ENCODE results near the gene UNK.
"Not testable (repeated sequence)": the region's sequence is repeated elsewhere in the genome, so short reads cannot be mapped to it uniquely, and the experiment has no call there.

The UNK gene

GRCh38 chr17:75754378-75755204 lies 30.0 kb upstream of the UNK start:
- peaks cover 0 to 3% of the 10 kb centered on the region in 2 donors for H3K4me1 ChIP-seq (ENCODE audit: control insufficient read depth in 2 of 2, insufficient read depth in 2 of 2, low read length in 2 of 2)
- H3K9me3 ChIP-seq (ENCODE audit: control insufficient read depth in 2 of 2, low read length in 2 of 2), result no peaks in the 10 kb centered on the region
- H3K9ac ChIP-seq (ENCODE audit: low read depth in 1 of 2, low read length in 2 of 2), result no peak overlapping the region
- H3K27ac ChIP-seq (ENCODE audit: low read depth in 2 of 2, low read length in 2 of 2), result no peak overlapping the region
- H3K27me3 ChIP-seq (ENCODE audit: control insufficient read depth in 2 of 2, insufficient read depth in 2 of 2, low read length in 2 of 2), result no peaks in the 10 kb centered on the region
- peaks cover 51 to 63% of the 10 kb centered on the region in 2 donors for H3K36me3 ChIP-seq (ENCODE audit: control insufficient read depth in 2 of 2, insufficient read depth in 2 of 2, low read length in 2 of 2)
- no peak overlapping the region for H3K4me3 ChIP-seq (ENCODE audit: low read length in 2 of 2)

DNA sequence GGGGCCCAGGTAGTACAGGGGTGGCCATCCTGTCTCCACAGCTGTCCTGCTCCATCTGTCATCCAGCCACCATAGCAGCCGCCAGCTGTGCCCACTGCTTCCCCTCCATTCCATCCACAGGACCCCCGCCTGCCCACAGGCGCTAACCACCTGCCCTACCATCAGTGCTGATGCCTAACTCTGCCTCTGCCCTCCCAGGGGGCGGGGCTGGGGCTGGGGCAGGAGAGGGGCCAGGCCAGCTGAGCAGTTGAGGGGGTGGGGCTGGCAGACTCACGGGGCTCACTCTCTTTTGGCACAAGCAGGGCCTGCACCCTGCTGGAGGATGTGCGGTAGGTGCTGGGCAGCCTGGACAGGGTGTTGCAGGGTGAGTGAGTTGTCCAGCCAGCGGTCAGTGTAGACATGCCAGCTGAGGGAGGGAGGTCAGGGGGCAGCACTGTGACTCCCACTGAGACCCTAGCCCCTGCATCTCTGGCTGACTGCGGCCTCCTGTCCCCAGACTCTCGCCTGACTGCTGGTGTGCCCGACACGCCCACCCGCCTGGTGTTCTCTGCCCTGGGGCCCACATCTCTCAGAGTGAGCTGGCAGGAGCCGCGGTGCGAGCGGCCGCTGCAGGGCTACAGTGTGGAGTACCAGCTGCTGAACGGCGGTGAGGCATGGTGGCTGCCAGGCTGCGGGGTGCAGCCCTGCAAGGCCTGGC lies 29.3 kb upstream of the UNK start:
- no peak overlapping the region for H3K4me3 ChIP-seq (ENCODE audit: low read length in 2 of 2)
- no peak overlapping the region for H3K9ac ChIP-seq (ENCODE audit: low read depth in 1 of 2, low read length in 2 of 2)
- peaks cover 48 to 60% of the 10 kb centered on the region in 2 donors for H3K36me3 ChIP-seq (ENCODE audit: control insufficient read depth in 2 of 2, insufficient read depth in 2 of 2, low read length in 2 of 2)
- peaks cover 0 to 3% of the 10 kb centered on the region in 2 donors for H3K4me1 ChIP-seq (ENCODE audit: control insufficient read depth in 2 of 2, insufficient read depth in 2 of 2, low read length in 2 of 2)
- no peak overlapping the region for H3K27ac ChIP-seq (ENCODE audit: low read depth in 2 of 2, low read length in 2 of 2)
- no peaks in the 10 kb centered on the region for H3K27me3 ChIP-seq (ENCODE audit: control insufficient read depth in 2 of 2, insufficient read depth in 2 of 2, low read length in 2 of 2)
- no peaks in the 10 kb centered on the region for H3K9me3 ChIP-seq (ENCODE audit: control insufficient read depth in 2 of 2, low read length in 2 of 2)

DNA sequence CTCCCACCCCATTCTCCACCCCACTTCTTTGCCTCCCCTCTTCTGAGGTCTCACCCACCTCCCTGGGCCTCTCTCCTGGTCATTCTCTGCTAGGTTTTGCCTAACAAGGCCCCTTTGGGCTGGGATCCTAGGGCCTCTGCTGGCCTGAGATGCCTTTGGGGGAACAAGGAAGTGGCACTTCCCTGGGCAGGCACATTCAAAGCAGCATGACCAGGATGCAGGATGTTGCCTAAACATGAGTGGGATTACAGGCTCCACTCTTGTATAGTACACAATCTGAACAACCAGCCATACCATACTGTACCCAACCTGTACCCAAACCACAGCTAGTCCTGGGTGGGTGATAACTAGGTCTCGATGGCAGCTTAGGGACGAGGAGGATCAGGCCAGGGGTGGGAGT lies 28.6 kb upstream of the UNK start:
- Histone ChIP-seq H3K27me3 (ENCODE audit: control insufficient read depth in 2 of 2, insufficient read depth in 2 of 2, low read length in 2 of 2) (no peaks in the 10 kb centered on the region), H3K4me3 (ENCODE audit: low read length in 2 of 2) (no peak overlapping the region), H3K9me3 (ENCODE audit: control insufficient read depth in 2 of 2, low read length in 2 of 2) (no peaks in the 10 kb centered on the region), H3K36me3 (ENCODE audit: control insufficient read depth in 2 of 2, insufficient read depth in 2 of 2, low read length in 2 of 2) (peaks cover 42 to 53% of the 10 kb centered on the region in 2 donors), H3K27ac (ENCODE audit: low read depth in 2 of 2, low read length in 2 of 2) (no peak overlapping the region), H3K9ac (ENCODE audit: low read depth in 1 of 2, low read length in 2 of 2) (no peak overlapping the region), H3K4me1 (ENCODE audit: control insufficient read depth in 2 of 2, insufficient read depth in 2 of 2, low read length in 2 of 2) (peaks cover 0 to 3% of the 10 kb centered on the region in 2 donors)

DNA sequence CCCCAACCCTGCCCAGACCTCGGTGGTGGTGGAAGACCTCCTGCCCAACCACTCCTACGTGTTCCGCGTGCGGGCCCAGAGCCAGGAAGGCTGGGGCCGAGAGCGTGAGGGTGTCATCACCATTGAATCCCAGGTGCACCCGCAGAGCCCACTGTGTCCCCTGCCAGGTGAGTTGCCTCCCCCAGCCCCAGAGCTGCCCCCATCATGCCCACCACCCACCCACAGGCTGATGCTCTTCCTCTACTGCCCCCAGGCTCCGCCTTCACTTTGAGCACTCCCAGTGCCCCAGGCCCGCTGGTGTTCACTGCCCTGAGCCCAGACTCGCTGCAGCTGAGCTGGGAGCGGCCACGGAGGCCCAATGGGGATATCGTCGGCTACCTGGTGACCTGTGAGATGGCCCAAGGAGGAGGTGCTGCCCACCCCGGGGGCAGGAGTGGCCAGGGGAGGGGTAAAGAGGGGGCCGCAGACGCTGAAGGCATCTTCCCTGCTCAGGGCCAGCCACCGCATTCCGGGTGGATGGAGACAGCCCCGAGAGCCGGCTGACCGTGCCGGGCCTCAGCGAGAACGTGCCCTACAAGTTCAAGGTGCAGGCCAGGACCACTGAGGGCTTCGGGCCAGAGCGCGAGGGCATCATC lies 28.0 kb upstream of the UNK start:
- Histone ChIP-seq H3K27me3 (ENCODE audit: control insufficient read depth in 2 of 2, insufficient read depth in 2 of 2, low read length in 2 of 2) (no peaks in the 10 kb centered on the region), H3K4me1 (ENCODE audit: control insufficient read depth in 2 of 2, insufficient read depth in 2 of 2, low read length in 2 of 2) (peaks cover 0 to 3% of the 10 kb centered on the region in 2 donors), H3K9ac (ENCODE audit: low read depth in 1 of 2, low read length in 2 of 2) (no peak overlapping the region), H3K27ac (ENCODE audit: low read depth in 2 of 2, low read length in 2 of 2) (no peak overlapping the region), H3K36me3 (ENCODE audit: control insufficient read depth in 2 of 2, insufficient read depth in 2 of 2, low read length in 2 of 2) (peaks cover 38 to 50% of the 10 kb centered on the region in 2 donors), H3K9me3 (ENCODE audit: control insufficient read depth in 2 of 2, low read length in 2 of 2) (no peaks in the 10 kb centered on the region), H3K4me3 (ENCODE audit: low read length in 2 of 2) (no peak overlapping the region)

DNA sequence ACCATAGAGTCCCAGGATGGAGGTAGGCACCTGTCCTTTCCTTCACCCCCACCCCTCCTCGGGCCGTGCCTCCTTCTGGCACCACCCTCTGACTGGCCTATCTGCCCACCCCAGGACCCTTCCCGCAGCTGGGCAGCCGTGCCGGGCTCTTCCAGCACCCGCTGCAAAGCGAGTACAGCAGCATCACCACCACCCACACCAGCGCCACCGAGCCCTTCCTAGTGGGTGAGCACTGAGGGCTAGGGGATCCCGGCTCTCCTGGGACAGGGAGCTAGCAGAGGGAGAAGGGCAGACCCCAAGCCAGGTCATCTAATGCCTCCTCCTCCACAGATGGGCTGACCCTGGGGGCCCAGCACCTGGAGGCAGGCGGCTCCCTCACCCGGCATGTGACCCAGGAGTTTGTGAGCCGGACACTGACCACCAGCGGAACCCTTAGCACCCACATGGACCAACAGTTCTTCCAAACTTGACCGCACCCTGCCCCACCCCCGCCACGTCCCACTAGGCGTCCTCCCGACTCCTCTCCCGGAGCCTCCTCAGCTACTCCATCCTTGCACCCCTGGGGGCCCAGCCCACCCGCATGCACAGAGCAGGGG lies 27.4 kb upstream of the UNK start:
- Histone ChIP-seq H3K4me3 (ENCODE audit: low read length in 2 of 2) (no peak overlapping the region), H3K9me3 (ENCODE audit: control insufficient read depth in 2 of 2, low read length in 2 of 2) (no peaks in the 10 kb centered on the region), H3K9ac (ENCODE audit: low read depth in 1 of 2, low read length in 2 of 2) (no peak overlapping the region), H3K27me3 (ENCODE audit: control insufficient read depth in 2 of 2, insufficient read depth in 2 of 2, low read length in 2 of 2) (no peaks in the 10 kb centered on the region), H3K4me1 (ENCODE audit: control insufficient read depth in 2 of 2, insufficient read depth in 2 of 2, low read length in 2 of 2) (peaks cover 0 to 3% of the 10 kb centered on the region in 2 donors), H3K36me3 (ENCODE audit: control insufficient read depth in 2 of 2, insufficient read depth in 2 of 2, low read length in 2 of 2) (peaks cover 33 to 47% of the 10 kb centered on the region in 2 donors), H3K27ac (ENCODE audit: low read depth in 2 of 2, low read length in 2 of 2) (no peak overlapping the region)

DNA sequence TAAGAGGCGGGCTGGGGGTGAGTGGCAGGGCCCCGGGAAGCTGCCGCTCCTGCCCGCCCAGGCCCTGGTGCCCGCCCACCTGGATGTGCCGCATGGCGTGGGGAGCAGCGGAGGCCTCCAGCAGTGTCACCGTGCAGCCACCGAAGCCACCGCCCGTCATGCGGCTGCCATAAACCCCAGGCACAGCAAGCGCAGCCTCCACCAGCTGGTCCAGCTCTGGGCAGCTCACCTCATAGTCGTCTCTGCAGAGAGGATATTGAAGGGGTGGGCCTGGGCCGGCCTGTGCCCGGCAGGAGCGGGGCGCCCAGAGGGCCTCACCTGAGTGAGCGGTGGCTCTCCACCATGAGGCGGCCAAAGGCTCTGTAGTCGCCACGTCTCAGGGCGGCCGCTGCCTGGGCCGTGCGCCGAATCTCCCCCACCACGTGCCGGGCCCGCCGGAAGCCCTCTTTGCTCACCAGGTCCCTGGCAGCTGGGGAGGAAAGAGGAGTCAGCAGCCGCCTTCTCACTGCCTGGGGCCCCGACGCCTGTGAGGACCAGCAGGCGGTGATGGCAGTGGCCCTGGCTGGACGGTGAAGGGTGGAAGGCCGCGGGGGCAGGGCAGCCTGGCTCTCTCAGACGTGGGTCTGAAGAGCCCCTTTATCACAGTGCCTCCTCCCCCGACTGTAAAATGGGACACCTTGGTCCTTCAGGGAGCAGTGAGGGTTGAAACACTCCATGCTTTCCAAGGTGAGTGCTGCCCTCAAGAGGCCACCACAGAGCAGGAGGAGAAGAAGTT lies 26.3 kb upstream of the UNK start:
- Histone ChIP-seq H3K9me3 (ENCODE audit: control insufficient read depth in 2 of 2, low read length in 2 of 2) (no peaks in the 10 kb centered on the region), H3K27me3 (ENCODE audit: control insufficient read depth in 2 of 2, insufficient read depth in 2 of 2, low read length in 2 of 2) (no peaks in the 10 kb centered on the region), H3K36me3 (ENCODE audit: control insufficient read depth in 2 of 2, insufficient read depth in 2 of 2, low read length in 2 of 2) (peaks cover 23 to 37% of the 10 kb centered on the region in 2 donors), H3K27ac (ENCODE audit: low read depth in 2 of 2, low read length in 2 of 2) (no peak overlapping the region), H3K4me3 (ENCODE audit: low read length in 2 of 2) (no peak overlapping the region), H3K4me1 (ENCODE audit: control insufficient read depth in 2 of 2, insufficient read depth in 2 of 2, low read length in 2 of 2) (peaks cover 0 to 1% of the 10 kb centered on the region in 2 donors), H3K9ac (ENCODE audit: low read depth in 1 of 2, low read length in 2 of 2) (no peak overlapping the region)

- Histone ChIP-seq H3K27me3 (ENCODE audit: control insufficient read depth in 2 of 2, insufficient read depth in 2 of 2, low read length in 2 of 2) (no peaks in the 10 kb centered on the region), H3K4me3 (ENCODE audit: low read length in 2 of 2) (no peak overlapping the region), H3K36me3 (ENCODE audit: control insufficient read depth in 2 of 2, insufficient read depth in 2 of 2, low read length in 2 of 2) (peaks cover 23 to 36% of the 10 kb centered on the region in 2 donors), H3K27ac (ENCODE audit: low read depth in 2 of 2, low read length in 2 of 2) (no peak overlapping the region), H3K9ac (ENCODE audit: low read depth in 1 of 2, low read length in 2 of 2) (no peak overlapping the region), H3K9me3 (ENCODE audit: control insufficient read depth in 2 of 2, low read length in 2 of 2) (no peaks in the 10 kb centered on the region), H3K4me1 (ENCODE audit: control insufficient read depth in 2 of 2, insufficient read depth in 2 of 2, low read length in 2 of 2) (peaks cover 10% of the 10 kb centered on the region in 2 donors)
Observed at GRCh38 chr17:75759457-75759856, 25.1 kb upstream of the UNK start.

- H3K9me3 ChIP-seq (ENCODE audit: control insufficient read depth in 2 of 2, low read length in 2 of 2); H3K9ac ChIP-seq (ENCODE audit: low read depth in 1 of 2, low read length in 2 of 2); H3K27me3 ChIP-seq (ENCODE audit: control insufficient read depth in 2 of 2, insufficient read depth in 2 of 2, low read length in 2 of 2); H3K4me3 ChIP-seq (ENCODE audit: low read length in 2 of 2); H3K27ac ChIP-seq (ENCODE audit: low read depth in 2 of 2, low read length in 2 of 2): not testable (repeated sequence)
- Histone ChIP-seq H3K4me1 (ENCODE audit: control insufficient read depth in 2 of 2, insufficient read depth in 2 of 2, low read length in 2 of 2) (peaks cover 11 to 14% of the 10 kb centered on the region in 2 donors), H3K36me3 (ENCODE audit: control insufficient read depth in 2 of 2, insufficient read depth in 2 of 2, low read length in 2 of 2) (peaks cover 17 to 31% of the 10 kb centered on the region in 2 donors)
Observed at GRCh38 chr17:75759978-75760640, 24.5 kb upstream of the UNK start.
